GM12878 (cell line): ENCODE data around the gene CNTNAP5. TPM values are rescaled to one million over a fixed set of nuclear protein-coding genes. Genes with fewer than 3 reads are reported as not detected.

Experiments
- ATAC-seq: fragments of 200-7000 bp; cut with Tn5 transposase; 3 replicates; pipeline ENCODE4 v1.9.1; 2020; ENCODE audit warnings: mild to moderate bottlenecking, moderate library complexity
- BruUV-seq: library from RNA; stranded (reverse); fragments of 400-500 nt; replicated peaks from 2 replicates; lab custom pipeline; 2021; lab: Mats Ljungman, UMichigan
- CTCF ChIA-PET: fragments of 300-600 bp; sonication (Branson Sonifier 250); formaldehyde crosslinking; extraction: SDS; loops from one replicate; lab custom pipeline; 2021; ENCODE audit warnings: inconsistent platforms; lab: Yijun Ruan, JAX
- POLR2A ChIA-PET: fragments of 350-600 bp; formaldehyde crosslinking; extraction: SDS; loops from one replicate; lab custom pipeline; 2021; ENCODE audit warnings: inconsistent platforms; lab: Charles Lee
- RAD21 ChIA-PET: fragments of 300-600 bp; sonication (Branson Sonifier 250); formaldehyde crosslinking; loops from one replicate; lab custom pipeline; 2023; ENCODE audit warnings: antibody characterized with exemption; ENCODE audit not compliant: unreplicated experiment; lab: Charles Lee
- SMC1A ChIA-PET: fragments of 300-600 bp; sonication (Branson Sonifier 250); formaldehyde crosslinking; loops from one replicate; lab custom pipeline; 2023; ENCODE audit not compliant: unreplicated experiment, uncharacterized antibody; lab: Charles Lee
- DNase-seq: peaks from one replicate; pipeline ENCODE4 v3.0.0-alpha.2; 2011; ENCODE audit warnings: low read depth, low spot score
- FAIRE-seq: peaks from 3 replicates; lab custom pipeline; 2011; peaks lifted over from hg19 to GRCh38; lab: Jason Lieb, UNC
- H2AFZ ChIP-seq: 2 replicates; pipeline ENCODE4 v1.6.0; 2011; ENCODE audit warnings: low read depth, low read length, control low read depth; ENCODE audit not compliant: control insufficient read depth
- H3K27ac ChIP-seq: 2 replicates; pipeline ENCODE4 v1.5.1; 2011; ENCODE audit warnings: control low read depth; ENCODE audit not compliant: control insufficient read depth, insufficient read depth
- H3K27me3 ChIP-seq, 2 experiments: replicated peaks in 1 of 2; 2 replicates each; pipeline versions ENCODE4 v1.6.0 to v1.6.1; 2011; ENCODE audit warnings: low read length in 1 of 2; ENCODE audit not compliant: control insufficient read depth in 2 of 2, insufficient read depth in 2 of 2
- H3K36me3 ChIP-seq, 2 experiments: 2 replicates each; pipeline ENCODE4 v1.5.1; 2011; ENCODE audit warnings: low read length in 1 of 2; ENCODE audit not compliant: control insufficient read depth in 2 of 2, insufficient read depth in 2 of 2
- H3K4me1 ChIP-seq: 2 replicates; pipeline ENCODE4 v1.6.1; 2011; ENCODE audit warnings: mild to moderate bottlenecking, low read length, moderate library complexity, mixed read lengths; ENCODE audit not compliant: control insufficient read depth, insufficient read depth
- H3K4me2 ChIP-seq: 2 replicates; pipeline ENCODE4 v1.6.0; 2011; ENCODE audit warnings: control low read depth; ENCODE audit not compliant: control insufficient read depth, insufficient read depth
- H3K4me3 ChIP-seq: fragments of 200-600 bp; sonication (generic); 2 replicates; pipeline ENCODE4 v1.5.1; 2016
- H3K79me2 ChIP-seq: 2 replicates; pipeline ENCODE4 v1.6.0; 2011; ENCODE audit warnings: low read length; ENCODE audit not compliant: control insufficient read depth, insufficient read depth
- H3K9ac ChIP-seq: 2 replicates; pipeline ENCODE4 v1.8.0; 2011; ENCODE audit warnings: low read length, control low read depth, mixed read lengths; ENCODE audit not compliant: control insufficient read depth, insufficient read depth
- H3K9me3 ChIP-seq: replicated peaks from 3 replicates; pipeline ENCODE4 v1.5.1; 2011; ENCODE audit warnings: mild to moderate bottlenecking, low read length; ENCODE audit not compliant: control insufficient read depth, insufficient read depth
- H4K20me1 ChIP-seq: 2 replicates; pipeline ENCODE4 v1.6.0; 2011; ENCODE audit not compliant: control insufficient read depth, insufficient read depth
- BACH1 ChIP-seq: fragments of 450-650 bp; IDR thresholded peaks from 2 replicates; pipeline ENCODE4 v1.6.1; 2017; ENCODE audit warnings: mild to moderate bottlenecking, borderline replicate concordance
- CUX1 ChIP-seq: IDR thresholded peaks from 2 replicates; pipeline ENCODE4 v1.6.1; 2012; ENCODE audit warnings: improper control_type of control experiment, low read depth, low read length; ENCODE audit not compliant: insufficient replicate concordance
- ETV6 ChIP-seq, 2 experiments: fragments of 450-650 bp in 1 of 2; IDR thresholded peaks in 1 of 2; conservative IDR thresholded peaks in 1 of 2; 2 replicates each; pipeline ENCODE4 v1.6.1; 2014; ENCODE audit warnings: antibody characterized with exemption in 1 of 2, borderline replicate concordance in 1 of 2, low read depth in 1 of 2, mild to moderate bottlenecking in 1 of 2, moderate library complexity in 1 of 2
- MAX ChIP-seq: IDR thresholded peaks from 2 replicates; pipeline ENCODE4 v1.6.1; 2012; ENCODE audit warnings: low read depth, low read length, improper control_type of control experiment
- NR2C1 ChIP-seq: fragments of 450-650 bp; IDR thresholded peaks from 2 replicates; pipeline ENCODE4 v1.6.1; 2017; ENCODE audit warnings: antibody characterized with exemption, mild to moderate bottlenecking, moderate library complexity
- PAX5 ChIP-seq: IDR thresholded peaks from 2 replicates; pipeline ENCODE4 v1.6.1; 2011; ENCODE audit warnings: low read depth, low read length, borderline replicate concordance
- SMAD5 ChIP-seq: IDR thresholded peaks from 2 replicates; pipeline ENCODE4 v1.6.1; 2016; ENCODE audit warnings: antibody characterized with exemption, low read depth
- ZNF622 ChIP-seq: fragments of 450-650 bp; IDR thresholded peaks from 2 replicates; pipeline ENCODE4 v1.6.1; 2017; ENCODE audit warnings: mild to moderate bottlenecking, inconsistent platforms
- WGBS: methylation state at CpG from one replicate; pipeline ENCODE4 v1.1.6; 2016; ENCODE audit warnings: low lambda C conversion rate; ENCODE audit not compliant: insufficient replicate concordance, insufficient coverage; ENCODE audit errors: missing lambda C conversion rate; 5-methylcytosine and 5-hydroxymethylcytosine counted together
- in situ Hi-C: fragments of 300-500 bp; cut with MboI; formaldehyde crosslinking; loops from 9 replicates; pipeline ENCODE4 v1.14.3; 2018; ENCODE audit warnings: mixed read lengths
- intact Hi-C: fragments of 100-400 bp; cut with micrococcal nuclease; formaldehyde crosslinking; loops from one replicate; pipeline ENCODE4 v1.14.2; 2022; ENCODE audit not compliant: unreplicated experiment
- polyA plus RNA-seq, 11 experiments: library from polyadenylated mRNA; depleted of rRNA in 4 of 11; unstranded in 6 of 11; stranded (reverse) in 5 of 11; fragments of >200 nt; fragmentation: Nextera tagmentation in 4 of 11; fragmentation: Illumina TruSeq in 1 of 11; extraction: Ambion mirVana in 4 of 11; extraction: Trizol in 1 of 11; gene quantifications; 1 replicate in 1 of 11; 2 replicates in 10 of 11; pipeline versions ENCODE4 v1.2.1 to v1.2.3, GENCODE V29; 2011 to 2016; ENCODE audit warnings: inconsistent platforms in 2 of 11, missing spikeins in 2 of 11, low read depth in 1 of 11
- total RNA-seq, 4 experiments: library from RNA; depleted of rRNA in 3 of 4; stranded (reverse); fragments of >200 nt in 3 of 4; fragmentation: Illumina TruSeq in 1 of 4; extraction: Trizol in 1 of 4; gene quantifications; 2 replicates each; pipeline versions ENCODE4 v1.2.1 to v1.2.3, GENCODE V29; 2013 to 2021
- TF ChIP-seq, protein P1 (sequence below): fragments of 450-650 bp; IDR thresholded peaks from 2 replicates; pipeline ENCODE4 v1.6.1; 2017; ENCODE audit warnings: borderline replicate concordance
- TF ChIP-seq, protein P2 (sequence below): IDR thresholded peaks from 2 replicates; pipeline ENCODE4 v1.6.1; 2012; ENCODE audit warnings: low read length, inconsistent platforms
- TF ChIP-seq, protein P3 (sequence below): fragments of 450-650 bp; IDR thresholded peaks from 2 replicates; pipeline ENCODE4 v1.6.1; 2017; ENCODE audit warnings: antibody characterized with exemption, mild to moderate bottlenecking, moderate library complexity

Gene CNTNAP5
- total and polyA plus RNA-seq, 10 of the 15 experiments (the other 5 are each of a cell fraction or from before 2014, with no cell fraction given), result not detected

- TF ChIP-seq PAX5 (no peak), SMAD5 (no peak), MAX (no peak), CUX1 (no peak)
Observed at GRCh38 chr2:124121106-124121505, 96.0 kb downstream of the CNTNAP5 start (continued).

DNA sequence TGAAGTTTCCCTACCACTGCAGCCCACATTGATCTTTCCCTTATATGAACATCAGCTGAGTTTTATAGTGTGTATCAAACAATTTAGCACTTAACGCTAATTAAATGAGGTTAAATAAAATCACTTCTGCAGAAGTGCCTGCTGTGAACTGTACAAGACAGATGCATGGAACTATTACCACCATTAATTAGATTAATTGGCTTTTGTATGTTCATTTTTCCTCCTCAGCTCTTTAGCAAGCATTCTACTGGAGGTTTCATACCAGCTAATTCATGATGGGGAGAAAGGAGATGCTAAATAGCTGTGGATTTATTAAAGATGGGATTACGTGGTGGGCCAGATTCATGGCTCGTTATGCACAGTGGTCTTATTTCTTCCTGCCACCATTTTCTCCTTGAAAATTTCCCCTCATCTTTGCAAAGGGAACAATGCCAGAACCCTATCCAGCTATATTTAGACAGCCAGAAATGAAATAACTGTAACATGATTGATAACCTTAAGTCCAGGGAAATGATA lies 96.7 kb downstream of the CNTNAP5 start:
- Histone ChIP-seq H3K4me3 (no peak overlapping the region), H3K27me3 (no peaks in the 10 kb centered on the region), H3K9ac (no peak overlapping the region), H3K27ac (no peak overlapping the region), H3K36me3 (no peaks in the 10 kb centered on the region), H3K79me2 (no peaks in the 10 kb centered on the region), H4K20me1 (no peaks in the 10 kb centered on the region), H3K4me1 (no peaks in the 10 kb centered on the region), H3K9me3 (no peaks in the 10 kb centered on the region), H3K4me2 (no peak overlapping the region), H2AFZ (no peak overlapping the region)
- 30% methylated on average over 3 of the region's 3 CpGs for WGBS
- no TSS peak for BruUV-seq
- ChIA-PET POLR2A (no interaction called here), SMC1A (no interaction called here), CTCF (no interaction called here), RAD21 (interaction anchor here (0.6 kb wide), 1 partner anchor 35 kb away, joined by 4 read pairs; no protein-coding TSS in a partner anchor)
- DNase-seq, result no peak
- in situ Hi-C loops (no loop called here), intact Hi-C loops (no loop called here)
- no peak for FAIRE-seq
- no peak for ATAC-seq
- TF ChIP-seq ETV6 (conservative IDR thresholded peaks at IDR 0.05 in 1 of 2, IDR thresholded peaks at IDR 0.05 in 1 of 2; ENCODE audit: borderline replicate concordance in 1 of 2, low read depth in 1 of 2) (no peak), BACH1 (no peak), NR2C1 (no peak), ZNF622 (no peak)
- TF ChIP-seq, protein P1, sequence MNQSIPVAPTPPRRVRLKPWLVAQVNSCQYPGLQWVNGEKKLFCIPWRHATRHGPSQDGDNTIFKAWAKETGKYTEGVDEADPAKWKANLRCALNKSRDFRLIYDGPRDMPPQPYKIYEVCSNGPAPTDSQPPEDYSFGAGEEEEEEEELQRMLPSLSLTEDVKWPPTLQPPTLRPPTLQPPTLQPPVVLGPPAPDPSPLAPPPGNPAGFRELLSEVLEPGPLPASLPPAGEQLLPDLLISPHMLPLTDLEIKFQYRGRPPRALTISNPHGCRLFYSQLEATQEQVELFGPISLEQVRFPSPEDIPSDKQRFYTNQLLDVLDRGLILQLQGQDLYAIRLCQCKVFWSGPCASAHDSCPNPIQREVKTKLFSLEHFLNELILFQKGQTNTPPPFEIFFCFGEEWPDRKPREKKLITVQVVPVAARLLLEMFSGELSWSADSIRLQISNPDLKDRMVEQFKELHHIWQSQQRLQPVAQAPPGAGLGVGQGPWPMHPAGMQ, result no peak
- TF ChIP-seq, protein P2, sequence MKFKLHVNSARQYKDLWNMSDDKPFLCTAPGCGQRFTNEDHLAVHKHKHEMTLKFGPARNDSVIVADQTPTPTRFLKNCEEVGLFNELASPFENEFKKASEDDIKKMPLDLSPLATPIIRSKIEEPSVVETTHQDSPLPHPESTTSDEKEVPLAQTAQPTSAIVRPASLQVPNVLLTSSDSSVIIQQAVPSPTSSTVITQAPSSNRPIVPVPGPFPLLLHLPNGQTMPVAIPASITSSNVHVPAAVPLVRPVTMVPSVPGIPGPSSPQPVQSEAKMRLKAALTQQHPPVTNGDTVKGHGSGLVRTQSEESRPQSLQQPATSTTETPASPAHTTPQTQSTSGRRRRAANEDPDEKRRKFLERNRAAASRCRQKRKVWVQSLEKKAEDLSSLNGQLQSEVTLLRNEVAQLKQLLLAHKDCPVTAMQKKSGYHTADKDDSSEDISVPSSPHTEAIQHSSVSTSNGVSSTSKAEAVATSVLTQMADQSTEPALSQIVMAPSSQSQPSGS, result no peak
- TF ChIP-seq, protein P3, sequence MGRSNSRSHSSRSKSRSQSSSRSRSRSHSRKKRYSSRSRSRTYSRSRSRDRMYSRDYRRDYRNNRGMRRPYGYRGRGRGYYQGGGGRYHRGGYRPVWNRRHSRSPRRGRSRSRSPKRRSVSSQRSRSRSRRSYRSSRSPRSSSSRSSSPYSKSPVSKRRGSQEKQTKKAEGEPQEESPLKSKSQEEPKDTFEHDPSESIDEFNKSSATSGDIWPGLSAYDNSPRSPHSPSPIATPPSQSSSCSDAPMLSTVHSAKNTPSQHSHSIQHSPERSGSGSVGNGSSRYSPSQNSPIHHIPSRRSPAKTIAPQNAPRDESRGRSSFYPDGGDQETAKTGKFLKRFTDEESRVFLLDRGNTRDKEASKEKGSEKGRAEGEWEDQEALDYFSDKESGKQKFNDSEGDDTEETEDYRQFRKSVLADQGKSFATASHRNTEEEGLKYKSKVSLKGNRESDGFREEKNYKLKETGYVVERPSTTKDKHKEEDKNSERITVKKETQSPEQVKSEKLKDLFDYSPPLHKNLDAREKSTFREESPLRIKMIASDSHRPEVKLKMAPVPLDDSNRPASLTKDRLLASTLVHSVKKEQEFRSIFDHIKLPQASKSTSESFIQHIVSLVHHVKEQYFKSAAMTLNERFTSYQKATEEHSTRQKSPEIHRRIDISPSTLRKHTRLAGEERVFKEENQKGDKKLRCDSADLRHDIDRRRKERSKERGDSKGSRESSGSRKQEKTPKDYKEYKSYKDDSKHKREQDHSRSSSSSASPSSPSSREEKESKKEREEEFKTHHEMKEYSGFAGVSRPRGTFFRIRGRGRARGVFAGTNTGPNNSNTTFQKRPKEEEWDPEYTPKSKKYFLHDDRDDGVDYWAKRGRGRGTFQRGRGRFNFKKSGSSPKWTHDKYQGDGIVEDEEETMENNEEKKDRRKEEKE, result no peak
